Measurements from ENCODE around the gene SMURF1. TPM values are rescaled to one million over a fixed set of nuclear protein-coding genes. Genes with fewer than 3 reads are reported as not detected.

The SMURF1 gene
- total RNA-seq, 6 experiments from 2014 or later: 17.8 to 23.4 (median 21.3) TPM

- TF ChIP-seq CTCF (IDR thresholded peaks at IDR 0.05): no peak
- Mint-ChIP-seq H3K36me3 (ENCODE audit: low read depth) (peaks cover 29% of the 10 kb centered on the region), H3K9me3 (no peaks in the 10 kb centered on the region), H3K27ac (no peak overlapping the region), H3K27me3 (ENCODE audit: insufficient read depth) (no peaks in the 10 kb centered on the region), H3K4me3 (no peak overlapping the region), H3K4me1 (ENCODE audit: low read depth) (no peaks in the 10 kb centered on the region)
- no peak for DNase-seq
Measured at GRCh38 chr7:98992076-98992475, 151.8 kb downstream of the SMURF1 start.

- no peak for TF ChIP-seq CTCF (IDR thresholded peaks at IDR 0.05)
- Mint-ChIP-seq H3K4me3 (no peak overlapping the region), H3K27me3 (ENCODE audit: insufficient read depth) (no peaks in the 10 kb centered on the region), H3K36me3 (ENCODE audit: low read depth) (peaks cover 38% of the 10 kb centered on the region), H3K9me3 (no peaks in the 10 kb centered on the region), H3K27ac (no peak overlapping the region), H3K4me1 (ENCODE audit: low read depth) (no peaks in the 10 kb centered on the region)
- DNase-seq: no peak
Measured at GRCh38 chr7:98991141-98991540, 152.8 kb downstream of the SMURF1 start.

- no peaks in the 10 kb centered on the region for H3K27me3 Mint-ChIP-seq (ENCODE audit: insufficient read depth)
- peaks cover 46% of the 10 kb centered on the region for H3K36me3 Mint-ChIP-seq (ENCODE audit: low read depth)
- H3K27ac Mint-ChIP-seq: no peak overlapping the region
- no peak for DNase-seq
- no peaks in the 10 kb centered on the region for H3K9me3 Mint-ChIP-seq
- H3K4me1 Mint-ChIP-seq (ENCODE audit: low read depth): no peaks in the 10 kb centered on the region
- TF ChIP-seq CTCF (IDR thresholded peaks at IDR 0.05): no peak
- no peak overlapping the region for H3K4me3 Mint-ChIP-seq
Measured at GRCh38 chr7:98990356-98990755, 153.6 kb downstream of the SMURF1 start.

GRCh38 chr7:98988641-98989040 is 155.3 kb downstream of the SMURF1 start:
- Mint-ChIP-seq H3K4me1 (ENCODE audit: low read depth) (peaks cover 6% of the 10 kb centered on the region; the same call in 1 of the 2 replicates), H3K9me3 (no peaks in the 10 kb centered on the region), H3K4me3 (no peak overlapping the region), H3K27ac (no peak overlapping the region), H3K27me3 (ENCODE audit: insufficient read depth) (no peaks in the 10 kb centered on the region), H3K36me3 (ENCODE audit: low read depth) (peaks cover 61% of the 10 kb centered on the region)
- no peak for DNase-seq
- no peak for TF ChIP-seq CTCF (IDR thresholded peaks at IDR 0.05)

- no peak for DNase-seq
- Mint-ChIP-seq H3K27ac (no peak overlapping the region), H3K4me1 (ENCODE audit: low read depth) (peaks cover 6% of the 10 kb centered on the region; the same call in 1 of the 2 replicates), H3K9me3 (no peaks in the 10 kb centered on the region), H3K27me3 (ENCODE audit: insufficient read depth) (no peaks in the 10 kb centered on the region; the same call in 1 of the 2 replicates), H3K36me3 (ENCODE audit: low read depth) (peaks cover 61% of the 10 kb centered on the region), H3K4me3 (no peak overlapping the region)
- no peak for TF ChIP-seq CTCF (IDR thresholded peaks at IDR 0.05)
Measured at GRCh38 chr7:98985945-98986344, 158.0 kb downstream of the SMURF1 start.

GRCh38 chr7:98985406-98985805 is 158.5 kb downstream of the SMURF1 start:
- Mint-ChIP-seq H3K36me3 (ENCODE audit: low read depth) (peaks cover 61% of the 10 kb centered on the region), H3K4me3 (no peak overlapping the region), H3K27ac (no peak overlapping the region), H3K27me3 (ENCODE audit: insufficient read depth) (no peaks in the 10 kb centered on the region; the same call in 1 of the 2 replicates), H3K9me3 (no peaks in the 10 kb centered on the region), H3K4me1 (ENCODE audit: low read depth) (peaks cover 6% of the 10 kb centered on the region; the same call in 1 of the 2 replicates)
- no peak for TF ChIP-seq CTCF (IDR thresholded peaks at IDR 0.05)
- no peak for DNase-seq

All from HFFc6 (cell line).